Fibroblast of lung (primary cell): Measurements from ENCODE around the gene PRMT3. TPM values are rescaled to one million over a fixed set of nuclear protein-coding genes. Genes with fewer than 3 reads are reported as not detected.

ENCODE experiments used
- DNase-seq, 2 donors: peaks; one replicate each; pipeline versions ENCODE4 v3.0.0 to v3.0.0-alpha.2; 2010; ENCODE audit warnings: low read depth in 2 of 2
- H2AFZ ChIP-seq: 2 replicates; pipeline ENCODE4 v1.5.1; 2012; ENCODE audit warnings: low read length, control low read depth, inconsistent platforms
- H3K27ac ChIP-seq: 2 replicates; pipeline ENCODE4 v1.5.1; 2011; ENCODE audit warnings: low read length, control low read depth; ENCODE audit not compliant: insufficient read depth
- H3K27me3 ChIP-seq: 2 replicates; pipeline ENCODE4 v1.5.1; 2011; ENCODE audit warnings: mild to moderate bottlenecking, low read length; ENCODE audit not compliant: control insufficient read depth, insufficient read depth
- H3K36me3 ChIP-seq: 2 replicates; pipeline ENCODE4 v1.5.1; 2011; ENCODE audit warnings: low read length; ENCODE audit not compliant: control insufficient read depth, insufficient read depth
- H3K4me1 ChIP-seq: 2 replicates; pipeline ENCODE4 v1.5.1; 2011; ENCODE audit warnings: low read length; ENCODE audit not compliant: control insufficient read depth, insufficient read depth; ENCODE audit errors: extremely low read depth
- H3K4me2 ChIP-seq: 2 replicates; pipeline ENCODE4 v1.5.1; 2011; ENCODE audit warnings: low read length, control low read depth; ENCODE audit not compliant: insufficient read depth; ENCODE audit errors: extremely low read depth
- H3K4me3 ChIP-seq, 4 experiments: fragments of 200-600 bp in 1 of 4; sonication (generic) in 1 of 4; replicated peaks in 1 of 4; 2 replicates each; pipeline ENCODE4 v1.5.1; 2011 to 2016; ENCODE audit warnings: low read length in 4 of 4, low read depth in 3 of 4, mild to moderate bottlenecking in 3 of 4, control low read depth in 2 of 4, inconsistent platforms in 1 of 4, mixed read lengths in 1 of 4; ENCODE audit not compliant: insufficient read depth in 1 of 4; ENCODE audit errors: control extremely low read depth in 1 of 4
- H3K79me2 ChIP-seq: 2 replicates; pipeline ENCODE4 v1.5.1; 2012; ENCODE audit warnings: mild to moderate bottlenecking, low read length, inconsistent platforms; ENCODE audit not compliant: control insufficient read depth, insufficient read depth
- H3K9ac ChIP-seq: 2 replicates; pipeline ENCODE4 v1.5.1; 2011; ENCODE audit warnings: mild to moderate bottlenecking, low read length, control low read depth; ENCODE audit not compliant: insufficient read depth
- H3K9me3 ChIP-seq: 2 replicates; pipeline ENCODE4 v1.5.1; 2012; ENCODE audit warnings: low read depth, low read length; ENCODE audit not compliant: control insufficient read depth, insufficient read depth
- H4K20me1 ChIP-seq: 2 replicates; pipeline ENCODE4 v1.5.1; 2011; ENCODE audit warnings: low read length; ENCODE audit not compliant: control insufficient read depth, insufficient read depth; ENCODE audit errors: extremely low read depth
- EZH2 ChIP-seq: IDR thresholded peaks from 2 replicates; pipeline ENCODE4 v1.5.1; 2012; ENCODE audit warnings: low read length, control low read depth, mild to moderate bottlenecking; ENCODE audit errors: missing control alignments
- polyA plus RNA-seq, 2 donors: library from polyadenylated mRNA; depleted of rRNA in 1 of 2; stranded (reverse) in 1 of 2; unstranded in 1 of 2; fragments of >200 nt; gene quantifications; 2 replicates each; pipeline ENCODE4 v1.2.1, GENCODE V29; 2011 to 2012; ENCODE audit warnings: missing spikeins in 1 of 2
- total RNA-seq: library from RNA; depleted of rRNA; stranded (reverse); fragments of >200 nt; gene quantifications from 2 replicates; pipeline ENCODE4 v1.2.1, GENCODE V29; 2014
- TF ChIP-seq, protein P1 (sequence below), 2 donors: IDR thresholded peaks in 1 of 2; conservative IDR thresholded peaks in 1 of 2; 1 replicate in 1 of 2; 2 replicates in 1 of 2; pipeline ENCODE4 v1.5.1; 2011 to 2012; ENCODE audit warnings: low read length in 2 of 2, control low read depth in 1 of 2, inconsistent platforms in 1 of 2, low read depth in 1 of 2, mild to moderate bottlenecking in 1 of 2

Gene PRMT3
- total and polyA plus RNA-seq, 2 donors (not counting 1 experiment from before 2014, with no cell fraction given) = 13.0 to 14.2 TPM

GRCh38 chr11:20444535-20444934 is 57.0 kb downstream of the PRMT3 start:
- H4K20me1 ChIP-seq = no peaks in the 10 kb centered on the region
- no peaks in the 10 kb centered on the region for H3K4me1 ChIP-seq
- H3K9me3 ChIP-seq = no peaks in the 10 kb centered on the region
- no peaks in the 10 kb centered on the region for H3K36me3 ChIP-seq
- H3K27me3 ChIP-seq = no peaks in the 10 kb centered on the region
- H3K79me2 ChIP-seq = no peaks in the 10 kb centered on the region
- H3K4me3 ChIP-seq = no peak overlapping the region
- no peak for DNase-seq
- TF ChIP-seq EZH2 = no peak
- TF ChIP-seq, protein P1, sequence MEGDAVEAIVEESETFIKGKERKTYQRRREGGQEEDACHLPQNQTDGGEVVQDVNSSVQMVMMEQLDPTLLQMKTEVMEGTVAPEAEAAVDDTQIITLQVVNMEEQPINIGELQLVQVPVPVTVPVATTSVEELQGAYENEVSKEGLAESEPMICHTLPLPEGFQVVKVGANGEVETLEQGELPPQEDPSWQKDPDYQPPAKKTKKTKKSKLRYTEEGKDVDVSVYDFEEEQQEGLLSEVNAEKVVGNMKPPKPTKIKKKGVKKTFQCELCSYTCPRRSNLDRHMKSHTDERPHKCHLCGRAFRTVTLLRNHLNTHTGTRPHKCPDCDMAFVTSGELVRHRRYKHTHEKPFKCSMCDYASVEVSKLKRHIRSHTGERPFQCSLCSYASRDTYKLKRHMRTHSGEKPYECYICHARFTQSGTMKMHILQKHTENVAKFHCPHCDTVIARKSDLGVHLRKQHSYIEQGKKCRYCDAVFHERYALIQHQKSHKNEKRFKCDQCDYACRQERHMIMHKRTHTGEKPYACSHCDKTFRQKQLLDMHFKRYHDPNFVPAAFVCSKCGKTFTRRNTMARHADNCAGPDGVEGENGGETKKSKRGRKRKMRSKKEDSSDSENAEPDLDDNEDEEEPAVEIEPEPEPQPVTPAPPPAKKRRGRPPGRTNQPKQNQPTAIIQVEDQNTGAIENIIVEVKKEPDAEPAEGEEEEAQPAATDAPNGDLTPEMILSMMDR (conservative IDR thresholded peaks at IDR 0.05 in 1 of 2, IDR thresholded peaks at IDR 0.05 in 1 of 2; ENCODE audit: low read depth in 1 of 2, low read length in 2 of 2) = no peak
- H3K4me2 ChIP-seq = no peak overlapping the region
- no peak overlapping the region for H3K27ac ChIP-seq
- H2AFZ ChIP-seq = no peak overlapping the region
- H3K9ac ChIP-seq = no peak overlapping the region

DNA sequence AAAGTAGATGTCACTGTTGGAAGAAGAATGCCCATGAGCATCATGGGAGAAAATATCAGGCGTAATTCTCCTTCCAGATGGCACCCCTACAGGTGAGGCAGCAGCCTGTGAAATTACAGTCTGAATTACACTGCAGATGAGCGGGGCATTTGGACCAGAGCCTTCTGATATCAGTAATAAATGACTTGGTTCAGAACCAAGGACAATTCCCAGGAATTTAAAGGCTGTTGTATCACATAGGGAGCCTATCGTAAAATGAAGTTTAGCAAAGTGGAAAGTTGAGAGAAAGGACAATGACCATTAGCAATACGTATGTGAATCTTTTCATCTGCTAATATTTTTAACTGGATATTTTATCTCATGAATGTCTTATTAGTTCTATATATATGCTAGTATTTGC is 61.3 kb downstream of the PRMT3 start:
- TF ChIP-seq, protein P1 (conservative IDR thresholded peaks at IDR 0.05 in 1 of 2, IDR thresholded peaks at IDR 0.05 in 1 of 2; ENCODE audit: low read depth in 1 of 2, low read length in 2 of 2) = no peak
- no peak for TF ChIP-seq EZH2
- Histone ChIP-seq H3K4me1 (no peaks in the 10 kb centered on the region), H3K9ac (no peak overlapping the region), H3K27ac (no peak overlapping the region), H2AFZ (no peak overlapping the region), H3K79me2 (no peaks in the 10 kb centered on the region), H3K4me2 (no peak overlapping the region), H3K9me3 (no peaks in the 10 kb centered on the region), H3K4me3 (no peak overlapping the region), H3K36me3 (no peaks in the 10 kb centered on the region), H4K20me1 (no peaks in the 10 kb centered on the region), H3K27me3 (no peaks in the 10 kb centered on the region)
- DNase-seq = no peak

DNA sequence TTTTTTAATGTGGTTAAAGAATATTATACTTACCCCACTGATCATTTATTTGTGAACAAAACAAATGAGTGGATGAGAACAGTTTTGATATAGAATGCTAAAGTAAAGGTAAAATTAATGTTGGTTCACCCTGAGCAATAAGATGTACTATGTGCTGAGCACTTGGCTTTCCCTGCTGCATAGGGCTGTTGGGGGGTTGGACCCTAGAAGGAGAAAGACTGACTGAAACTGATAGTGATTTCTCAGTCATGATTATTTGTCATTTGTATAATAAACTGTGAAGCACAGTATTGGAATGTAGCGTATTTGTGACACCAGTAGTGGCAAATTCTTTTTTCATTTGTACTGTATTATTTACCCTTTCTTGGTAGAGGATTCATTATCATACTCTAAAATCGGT is 63.3 kb downstream of the PRMT3 start:
- H3K9ac ChIP-seq = no peak overlapping the region
- H3K9me3 ChIP-seq = no peaks in the 10 kb centered on the region
- no peak overlapping the region for H2AFZ ChIP-seq
- H3K79me2 ChIP-seq = no peaks in the 10 kb centered on the region
- H3K36me3 ChIP-seq = no peaks in the 10 kb centered on the region
- TF ChIP-seq EZH2 = no peak
- TF ChIP-seq, protein P1 (conservative IDR thresholded peaks at IDR 0.05 in 1 of 2, IDR thresholded peaks at IDR 0.05 in 1 of 2; ENCODE audit: low read depth in 1 of 2, low read length in 2 of 2) = no peak
- no peaks in the 10 kb centered on the region for H3K4me1 ChIP-seq
- no peaks in the 10 kb centered on the region for H3K27me3 ChIP-seq
- no peak overlapping the region for H3K27ac ChIP-seq
- H4K20me1 ChIP-seq = no peaks in the 10 kb centered on the region
- no peak overlapping the region for H3K4me2 ChIP-seq
- H3K4me3 ChIP-seq = no peak overlapping the region
- no peak for DNase-seq
